ENCODE results near the gene CDC42BPB. TPM values are rescaled to one million over a fixed set of nuclear protein-coding genes. Genes with fewer than 3 reads are reported as not detected.

Gene CDC42BPB
- total RNA-seq, 1 donor from 2014 or later: 96.5 TPM

- no peak overlapping the region for H3K4me3 ChIP-seq
- no peak overlapping the region for H3K27ac ChIP-seq
- no peak for TF ChIP-seq CTCF (IDR thresholded peaks at IDR 0.05)
- intact Hi-C loops (cut with DNase I): no loop called here
- H3K27me3 ChIP-seq: no peaks in the 10 kb centered on the region
- peaks cover 0 to 22% of the 10 kb centered on the region in 2 donors for H3K4me1 ChIP-seq
- H3K36me3 ChIP-seq: peaks cover 0 to 16% of the 10 kb centered on the region in 2 donors
- DNase-seq (ENCODE audit: low spot score in 2 of 2): peak in 1 of 2 donors; percentile 45
- no peaks in the 10 kb centered on the region for H3K9me3 ChIP-seq
Observed at GRCh38 chr14:103014466-103015228, 42.7 kb downstream of the CDC42BPB start.

- no peaks in the 10 kb centered on the region for H3K27me3 ChIP-seq
- DNase-seq (ENCODE audit: low spot score in 2 of 2): peak in 1 of 2 donors; percentile 25
- peaks cover 3 to 19% of the 10 kb centered on the region in 2 donors for H3K4me1 ChIP-seq
- H3K9me3 ChIP-seq: no peaks in the 10 kb centered on the region
- peaks cover 0 to 22% of the 10 kb centered on the region in 2 donors for H3K36me3 ChIP-seq
- intact Hi-C loops (cut with DNase I): no loop called here
- no peak overlapping the region for H3K27ac ChIP-seq
- TF ChIP-seq CTCF (IDR thresholded peaks at IDR 0.05): no peak
- no peak overlapping the region for H3K4me3 ChIP-seq
Observed at GRCh38 chr14:103013028-103013427, 44.3 kb downstream of the CDC42BPB start.

GRCh38 chr14:103009559-103009958 lies 47.8 kb downstream of the CDC42BPB start:
- Histone ChIP-seq H3K27ac (no peak overlapping the region), H3K36me3 (peaks cover 5 to 41% of the 10 kb centered on the region in 2 donors), H3K9me3 (no peaks in the 10 kb centered on the region), H3K27me3 (no peaks in the 10 kb centered on the region), H3K4me1 (peaks cover 3% of the 10 kb centered on the region in 2 donors), H3K4me3 (no peak overlapping the region)
- no peak for TF ChIP-seq CTCF (IDR thresholded peaks at IDR 0.05)
- intact Hi-C loops (cut with DNase I): no loop called here
- no peak for DNase-seq (ENCODE audit: low spot score in 2 of 2)

- peaks cover 6 to 41% of the 10 kb centered on the region in 2 donors for H3K36me3 ChIP-seq
- TF ChIP-seq CTCF (IDR thresholded peaks at IDR 0.05): no peak
- no peak for DNase-seq (ENCODE audit: low spot score in 2 of 2)
Observed at GRCh38 chr14:103008768-103009357, 48.5 kb downstream of the CDC42BPB start.

GRCh38 chr14:103008126-103008525 lies 49.2 kb downstream of the CDC42BPB start:
- Histone ChIP-seq H3K4me3 (no peak overlapping the region), H3K27me3 (no peaks in the 10 kb centered on the region), H3K4me1 (peaks cover 3% of the 10 kb centered on the region in 2 donors), H3K27ac (no peak overlapping the region), H3K9me3 (no peaks in the 10 kb centered on the region), H3K36me3 (peaks cover 13 to 44% of the 10 kb centered on the region in 2 donors)
- no peak for TF ChIP-seq CTCF (IDR thresholded peaks at IDR 0.05)
- intact Hi-C loops (cut with DNase I): no loop called here
- DNase-seq (ENCODE audit: low spot score in 2 of 2): no peak

More at GRCh38 chr14:103008768-103009357, 48.5 kb downstream of the CDC42BPB start:
- Histone ChIP-seq H3K27ac (peak overlapping the region in 1 of 2 donors; percentile 1), H3K4me1 (peaks cover 3% of the 10 kb centered on the region in 2 donors), H3K9me3 (no peaks in the 10 kb centered on the region), H3K4me3 (no peak overlapping the region), H3K27me3 (no peaks in the 10 kb centered on the region)
- intact Hi-C loops (cut with DNase I): no loop called here

All from ascending aorta (tissue), 2 donors.